HepG2 (cell line): Measurements from ENCODE around the gene TRAF4. TPM values are rescaled to one million over a fixed set of nuclear protein-coding genes. Genes with fewer than 3 reads are reported as not detected.

Source experiments
- BRD4 ChIP-seq: sonication (generic); formaldehyde crosslinking; IDR thresholded peaks from 2 replicates; pipeline ENCODE4 v1.4.0; 2020; ENCODE audit warnings: missing genetic modification reagents
- DNMT3B ChIP-seq: conservative IDR thresholded peaks from 2 replicates; pipeline ENCODE4 v1.6.1; 2016; ENCODE audit warnings: missing biosample characterization, control low read depth
- HDAC1 ChIP-seq: sonication (generic); formaldehyde crosslinking; IDR thresholded peaks from 2 replicates; pipeline ENCODE4 v1.5.1; 2020; ENCODE audit warnings: mild to moderate bottlenecking, missing genetic modification reagents
- HMGXB4 ChIP-seq, 2 experiments: sonication (generic) in 1 of 2; formaldehyde crosslinking in 1 of 2; IDR thresholded peaks; 2 replicates each; pipeline versions ENCODE4 v1.4.0 to v1.6.1; 2018 to 2020; ENCODE audit warnings: missing genetic modification reagents in 2 of 2, borderline replicate concordance in 1 of 2, low read depth in 1 of 2, mild to moderate bottlenecking in 1 of 2, missing biosample characterization in 1 of 2
- HOXA3 ChIP-seq: sonication (generic); formaldehyde crosslinking; IDR thresholded peaks from 2 replicates; pipeline ENCODE4 v1.5.0; 2020; ENCODE audit warnings: missing genetic modification reagents
- ISL2 ChIP-seq: sonication (generic); formaldehyde crosslinking; IDR thresholded peaks from 2 replicates; pipeline ENCODE4 v1.5.0; 2020; ENCODE audit warnings: missing genetic modification reagents
- KLF13 ChIP-seq: sonication (generic); formaldehyde crosslinking; IDR thresholded peaks from 2 replicates; pipeline ENCODE4 v1.4.0; 2020; ENCODE audit warnings: mild to moderate bottlenecking, missing genetic modification reagents
- NFAT5 ChIP-seq: sonication (generic); formaldehyde crosslinking; IDR thresholded peaks from 2 replicates; pipeline ENCODE4 v1.4.0; 2020; ENCODE audit warnings: missing genetic modification reagents
- NR2F6 ChIP-seq, 2 experiments: IDR thresholded peaks; 2 replicates each; pipeline ENCODE4 v1.6.1; 2016; ENCODE audit warnings: antibody characterized with exemption in 1 of 2, mild to moderate bottlenecking in 1 of 2
- PPARG ChIP-seq: conservative IDR thresholded peaks from 2 replicates; pipeline ENCODE4 v1.6.1; 2016; ENCODE audit warnings: missing biosample characterization, missing genetic modification reagents
- RBFOX2 ChIP-seq: fragments of 200-400 bp; formaldehyde crosslinking; IDR thresholded peaks from 2 replicates; pipeline ENCODE4 v1.6.1; 2017; ENCODE audit warnings: low read depth, mild to moderate bottlenecking, low read length
- REPIN1 ChIP-seq: sonication (generic); formaldehyde crosslinking; IDR thresholded peaks from 2 replicates; pipeline ENCODE4 v1.8.0; 2022; ENCODE audit warnings: missing genetic modification reagents, low read depth, mild to moderate bottlenecking, borderline replicate concordance
- SIX1 ChIP-seq: sonication (generic); formaldehyde crosslinking; IDR thresholded peaks from 2 replicates; pipeline ENCODE4 v1.4.0; 2020; ENCODE audit warnings: missing genetic modification reagents, borderline replicate concordance
- SP2 ChIP-seq: sonication (generic); formaldehyde crosslinking; IDR thresholded peaks from 2 replicates; pipeline ENCODE4 v1.5.1; 2020; ENCODE audit warnings: mild to moderate bottlenecking, missing genetic modification reagents
- TAF1 ChIP-seq: sonication (generic); formaldehyde crosslinking; IDR thresholded peaks from 2 replicates; pipeline ENCODE4 v1.4.0; 2020; ENCODE audit warnings: missing genetic modification reagents
- ZNF205 ChIP-seq: IDR thresholded peaks from 2 replicates; pipeline ENCODE4 v1.6.1; 2018; ENCODE audit warnings: missing biosample characterization, missing genetic modification reagents
- ZNF326 ChIP-seq: sonication (generic); formaldehyde crosslinking; IDR thresholded peaks from 2 replicates; pipeline ENCODE4 v1.4.0; 2020; ENCODE audit warnings: missing genetic modification reagents, borderline replicate concordance
- ZNF329 ChIP-seq: sonication (generic); formaldehyde crosslinking; IDR thresholded peaks from 2 replicates; pipeline ENCODE4 v1.9.0; 2021; ENCODE audit warnings: low read depth, mild to moderate bottlenecking, missing genetic modification reagents
- ZNF564 ChIP-seq: sonication (generic); formaldehyde crosslinking; IDR thresholded peaks from 2 replicates; pipeline ENCODE4 v1.8.1; 2023; ENCODE audit warnings: mild to moderate bottlenecking, missing genetic modification reagents
- ZNF598 ChIP-seq: sonication (generic); formaldehyde crosslinking; IDR thresholded peaks from 2 replicates; pipeline ENCODE4 v1.5.1; 2020; ENCODE audit warnings: mild to moderate bottlenecking, missing genetic modification reagents, borderline replicate concordance
- ZNF703 ChIP-seq: sonication (generic); formaldehyde crosslinking; IDR thresholded peaks from 2 replicates; pipeline ENCODE4 v1.5.1; 2020; ENCODE audit warnings: missing genetic modification reagents, mild to moderate bottlenecking, moderate library complexity, borderline replicate concordance
- ZNF83 ChIP-seq: sonication (generic); formaldehyde crosslinking; IDR thresholded peaks from 2 replicates; pipeline ENCODE4 v1.4.0; 2020; ENCODE audit warnings: missing genetic modification reagents, mild to moderate bottlenecking, borderline replicate concordance
- ZNF878 ChIP-seq: sonication (generic); formaldehyde crosslinking; IDR thresholded peaks from 2 replicates; pipeline ENCODE4 v1.8.1; 2023; ENCODE audit warnings: mild to moderate bottlenecking, missing genetic modification reagents, moderate library complexity
- polyA plus RNA-seq, 8 experiments: library from polyadenylated mRNA; depleted of rRNA in 3 of 8; stranded (reverse) in 7 of 8; unstranded in 1 of 8; fragments of >200 nt; fragmentation: Illumina TruSeq in 4 of 8; extraction: Trizol in 4 of 8; gene quantifications; 2 replicates each; pipeline versions ENCODE4 v1.2.1 to v1.2.3, GENCODE V29; 2011 to 2016; ENCODE audit warnings: low read depth in 4 of 8, missing spikeins in 1 of 8, mixed read lengths in 1 of 8; ENCODE audit not compliant: insufficient read depth in 1 of 8
- total RNA-seq, 5 experiments: library from RNA; depleted of rRNA; stranded (reverse); fragments of >200 nt; fragmentation: Illumina TruSeq; extraction: Trizol; gene quantifications; 2 replicates each; pipeline ENCODE4 v1.2.3, GENCODE V29; 2016; ENCODE audit warnings: low read depth in 1 of 5

TRAF4 gene
- total and polyA plus RNA-seq, 2 of the 13 experiments (the other 11 are each of a cell fraction or from before 2014, with no cell fraction given), result 86.0 to 89.9 TPM

DNA sequence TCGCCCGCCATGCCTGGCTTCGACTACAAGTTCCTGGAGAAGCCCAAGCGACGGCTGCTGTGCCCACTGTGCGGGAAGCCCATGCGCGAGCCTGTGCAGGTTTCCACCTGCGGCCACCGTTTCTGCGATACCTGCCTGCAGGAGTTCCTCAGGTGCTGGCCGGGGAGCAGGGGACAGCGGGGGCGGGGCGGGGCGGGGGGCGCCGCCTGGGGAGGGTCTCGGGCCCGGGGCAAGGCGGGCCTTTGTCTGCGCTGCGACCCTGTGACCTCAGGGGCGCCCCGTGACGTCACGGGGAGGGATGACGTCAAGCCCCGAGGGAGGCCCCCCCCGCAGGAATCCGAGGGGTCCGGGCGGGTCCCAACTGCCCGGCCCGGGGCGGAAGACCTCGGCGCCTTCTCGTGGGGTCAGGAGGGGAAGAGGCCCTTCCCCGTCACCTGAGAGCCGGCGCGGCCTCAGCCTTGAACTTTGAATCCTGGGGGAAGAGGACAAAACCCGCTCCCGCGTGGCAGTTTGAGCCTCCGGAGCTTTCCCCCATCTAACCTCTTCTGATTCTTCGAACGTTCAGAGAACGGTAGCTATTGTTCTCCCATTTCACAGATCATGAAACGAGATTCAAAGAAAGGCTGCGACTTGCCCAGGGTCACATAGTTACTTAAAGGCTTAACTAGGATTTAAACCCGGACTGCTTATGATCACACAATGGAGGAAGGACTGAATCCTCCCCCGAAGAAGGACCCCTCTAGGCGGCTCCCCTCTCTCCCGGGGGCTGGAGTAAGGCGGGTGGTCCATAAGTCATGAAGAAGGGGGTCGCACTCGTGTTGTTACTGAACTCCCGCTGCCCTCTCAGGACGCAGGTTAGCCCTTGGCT lies 527 bp downstream of the TRAF4 start (continued):
- TF ChIP-seq HDAC1 (CRISPR knock-in tag) (peak; percentile 56), REPIN1 (peak; percentile 35; the same call in 1 of the 2 replicates), PPARG (CRISPR knock-in tag) (no peak), ZNF564 (CRISPR knock-in tag) (peak; percentile 29; the same call in 1 of the 2 replicates), BRD4 (CRISPR knock-in tag) (0 out of 2 replicates have a peak, but pooled peaks have one; percentile 38), NR2F6 (IDR thresholded peaks at IDR 0.05) (peak; percentile 82), NR2F6 (CRISPR knock-in tag; IDR thresholded peaks at IDR 0.05) (peak; percentile 86), ZNF878 (CRISPR knock-in tag) (peak; percentile 80; the same call in 1 of the 2 replicates), ZNF205 (CRISPR knock-in tag) (peak; percentile 74), ZNF598 (0 out of 2 replicates have a peak, but pooled peaks have one; percentile 73), DNMT3B (CRISPR knock-in tag) (no peak), KLF13 (CRISPR knock-in tag) (no peak), ZNF329 (CRISPR knock-in tag) (peak; percentile 58; the same call in 1 of the 2 replicates), SP2 (CRISPR knock-in tag) (0 out of 2 replicates have a peak, but pooled peaks have one; percentile 24), ZNF326 (no peak), ZNF703 (CRISPR knock-in tag) (no peak), TAF1 (CRISPR knock-in tag) (peak; percentile 36; the same call in 1 of the 2 replicates), ISL2 (peak; percentile 27; the same call in 1 of the 2 replicates), SIX1 (CRISPR knock-in tag) (0 out of 2 replicates have a peak, but pooled peaks have one; percentile 10), RBFOX2 (peak; percentile 54), NFAT5 (CRISPR knock-in tag) (no peak; the same call in 1 of the 2 replicates), HMGXB4 (CRISPR knock-in tag; IDR thresholded peaks at IDR 0.05; ENCODE audit: borderline replicate concordance in 1 of 2, low read depth in 1 of 2) (peak in 1 of 2 experiments; percentile 32; a peak in 2 of 4 replicates), HOXA3 (CRISPR knock-in tag) (peak; percentile 98), ZNF83 (0 out of 2 replicates have a peak, but pooled peaks have one; percentile 11)
